H1 (cell line): Measurements from ENCODE around the gene NUP205. TPM values are rescaled to one million over a fixed set of nuclear protein-coding genes. Genes with fewer than 3 reads are reported as not detected.

Source experiments
- CTCF ChIA-PET: fragments of 300-600 bp; sonication (Branson Sonifier 250); formaldehyde crosslinking; loops from one replicate; lab custom pipeline; 2021; ENCODE audit not compliant: partially characterized antibody; lab: Charles Lee
- POLR2A ChIA-PET: fragments of 300-600 bp; sonication (Branson Sonifier 250); formaldehyde crosslinking; loops from one replicate; lab custom pipeline; 2021; ENCODE audit warnings: inconsistent platforms; ENCODE audit not compliant: partially characterized antibody; lab: Charles Lee
- DNase-seq, 2 experiments: peaks; one replicate each; pipeline versions ENCODE4 v3.0.0 to v3.0.0-alpha.2; 2010 to 2022; ENCODE audit warnings: low spot score in 2 of 2, low read depth in 1 of 2, mixed read lengths in 1 of 2
- FAIRE-seq: peaks from 2 replicates; lab custom pipeline; 2011; peaks lifted over from hg19 to GRCh38; lab: Jason Lieb, UNC
- H2AFZ ChIP-seq: 2 replicates; pipeline ENCODE4 v1.8.1; 2012; ENCODE audit warnings: low read length, inconsistent platforms
- H2AK5ac ChIP-seq: 2 replicates; pipeline ENCODE4 v1.6.1; 2013; ENCODE audit warnings: low read depth, low read length
- H2BK120ac ChIP-seq: replicated peaks from 2 replicates; pipeline ENCODE3; 2013; ENCODE audit warnings: low read depth, low read length, inconsistent platforms
- H2BK12ac ChIP-seq: 2 replicates; pipeline ENCODE4 v1.6.1; 2013; ENCODE audit warnings: low read depth, low read length
- H2BK15ac ChIP-seq: 2 replicates; pipeline ENCODE4 v1.6.1; 2013; ENCODE audit warnings: low read length
- H2BK20ac ChIP-seq: 2 replicates; pipeline ENCODE4 v1.6.1; 2013; ENCODE audit warnings: low read length
- H2BK5ac ChIP-seq: 2 replicates; pipeline ENCODE4 v1.6.1; 2013; ENCODE audit warnings: low read depth, low read length
- H3K14ac ChIP-seq: 2 replicates; pipeline ENCODE4 v1.6.1; 2013; ENCODE audit warnings: inconsistent platforms; ENCODE audit not compliant: insufficient read length
- H3K18ac ChIP-seq: 2 replicates; pipeline ENCODE4 v1.6.1; 2013; ENCODE audit warnings: low read length; ENCODE audit errors: extremely low read depth
- H3K23ac ChIP-seq: 2 replicates; pipeline ENCODE4 v1.6.1; 2013; ENCODE audit warnings: inconsistent platforms; ENCODE audit not compliant: insufficient read length
- H3K23me2 ChIP-seq: 2 replicates; pipeline ENCODE4 v1.6.1; 2013; ENCODE audit warnings: low read depth, low read length
- H3K27ac ChIP-seq: 2 replicates; pipeline ENCODE4 v1.6.1; 2011; ENCODE audit warnings: low read depth, low read length, inconsistent platforms
- H3K27me3 ChIP-seq, 4 experiments: replicated peaks in 1 of 4; 1 replicate in 1 of 4; 2 replicates in 3 of 4; pipeline versions ENCODE4 v1.6.1 to v1.8.1; 2011 to 2013; ENCODE audit warnings: low read length in 3 of 4, mild to moderate bottlenecking in 3 of 4, inconsistent platforms in 2 of 4, mixed read lengths in 2 of 4, moderate library complexity in 1 of 4; ENCODE audit not compliant: control insufficient read depth in 3 of 4, insufficient read depth in 3 of 4; ENCODE audit errors: extremely low read depth in 1 of 4
- H3K36me3 ChIP-seq, 4 experiments: 2 replicates each; pipeline versions ENCODE4 v1.6.1 to v1.8.1; 2011 to 2013; ENCODE audit warnings: mild to moderate bottlenecking in 4 of 4, low read length in 3 of 4, moderate library complexity in 2 of 4, control low read depth in 1 of 4, inconsistent platforms in 1 of 4; ENCODE audit not compliant: insufficient read depth in 4 of 4, control insufficient read depth in 2 of 4
- H3K4ac ChIP-seq: replicated peaks from 2 replicates; pipeline ENCODE3; 2013; ENCODE audit warnings: low read length, low read depth, mixed read lengths, inconsistent platforms; ENCODE audit not compliant: insufficient read length
- H3K4me1 ChIP-seq, 4 experiments: replicated peaks in 1 of 4; 1 replicate in 1 of 4; 2 replicates in 3 of 4; pipeline versions ENCODE4 v1.6.1 to v1.8.1; 2011 to 2013; ENCODE audit warnings: low read length in 3 of 4, inconsistent platforms in 2 of 4, mixed read lengths in 1 of 4; ENCODE audit not compliant: insufficient read depth in 4 of 4, control insufficient read depth in 3 of 4
- H3K4me2 ChIP-seq, 2 experiments: 2 replicates each; pipeline versions ENCODE4 v1.6.1 to v1.8.1; 2011 to 2013; ENCODE audit warnings: low read depth in 2 of 2, low read length in 2 of 2, control low read depth in 1 of 2, inconsistent platforms in 1 of 2, mild to moderate bottlenecking in 1 of 2; ENCODE audit not compliant: insufficient read depth in 1 of 2
- H3K4me3 ChIP-seq, 4 experiments: fragments of 200-600, 300-600 bp in 1 of 4; sonication (generic), shearing (Covaris generic), sonication (Bioruptor Twin) in 1 of 4; 2 replicates each; pipeline versions ENCODE4 v1.5.1 to v1.8.1; 2011 to 2016; ENCODE audit warnings: low read length in 4 of 4, low read depth in 3 of 4, control low read depth in 2 of 4, inconsistent platforms in 2 of 4, mild to moderate bottlenecking in 2 of 4, mixed read lengths in 1 of 4, moderate library complexity in 1 of 4; ENCODE audit not compliant: insufficient read depth in 2 of 4; ENCODE audit errors: extremely low read depth in 1 of 4
- H3K56ac ChIP-seq: replicated peaks from 2 replicates; pipeline ENCODE3; 2013; ENCODE audit warnings: low read depth, mild to moderate bottlenecking, mixed read lengths, low read length, inconsistent platforms; ENCODE audit not compliant: insufficient read length
- H3K79me1 ChIP-seq: 2 replicates; pipeline ENCODE4 v1.6.1; 2013; ENCODE audit warnings: low read depth, low read length, control low read depth
- H3K79me2 ChIP-seq, 2 experiments: 2 replicates each; pipeline versions ENCODE4 v1.6.1 to v1.8.1; 2012 to 2013; ENCODE audit warnings: low read length in 2 of 2, mild to moderate bottlenecking in 2 of 2, inconsistent platforms in 1 of 2; ENCODE audit not compliant: insufficient read depth in 2 of 2, control insufficient read depth in 1 of 2
- H3K9ac ChIP-seq, 4 experiments: replicated peaks in 1 of 4; 1 replicate in 1 of 4; 2 replicates in 3 of 4; pipeline versions ENCODE4 v1.6.1 to v1.8.1; 2011 to 2013; ENCODE audit warnings: low read depth in 3 of 4, low read length in 3 of 4, control low read depth in 2 of 4, mild to moderate bottlenecking in 2 of 4, moderate library complexity in 2 of 4, inconsistent platforms in 1 of 4; ENCODE audit errors: extremely low read depth in 1 of 4
- H3K9me3 ChIP-seq, 2 experiments: 2 replicates each; pipeline versions ENCODE4 v1.6.1 to v1.8.1; 2012 to 2013; ENCODE audit warnings: mild to moderate bottlenecking in 2 of 2, moderate library complexity in 2 of 2, control low read depth in 1 of 2, inconsistent platforms in 1 of 2, low read depth in 1 of 2, low read length in 1 of 2, mixed read lengths in 1 of 2; ENCODE audit not compliant: insufficient read depth in 2 of 2
- H4K20me1 ChIP-seq, 2 experiments: replicated peaks in 1 of 2; 2 replicates each; pipeline versions ENCODE3 to v1.8.1; 2011 to 2013; ENCODE audit warnings: inconsistent platforms in 2 of 2, low read length in 2 of 2, mild to moderate bottlenecking in 1 of 2; ENCODE audit not compliant: insufficient read depth in 2 of 2, control insufficient read depth in 1 of 2
- H4K5ac ChIP-seq: 2 replicates; pipeline ENCODE4 v1.6.1; 2013; ENCODE audit warnings: low read length, low read depth, mixed read lengths, inconsistent platforms; ENCODE audit not compliant: insufficient read length
- H4K8ac ChIP-seq: 2 replicates; pipeline ENCODE4 v1.8.0; 2013; ENCODE audit warnings: mild to moderate bottlenecking, moderate library complexity, low read length, inconsistent platforms; ENCODE audit not compliant: insufficient read depth; ENCODE audit errors: extremely low read depth
- H4K91ac ChIP-seq: replicated peaks from 2 replicates; pipeline ENCODE3; 2013; ENCODE audit warnings: low read length, mixed read lengths, inconsistent platforms; ENCODE audit not compliant: insufficient read length
- E2F6 ChIP-seq: IDR thresholded peaks from 2 replicates; pipeline ENCODE4 v1.6.1; 2012; ENCODE audit warnings: inconsistent platforms
- NANOG ChIP-seq: IDR thresholded peaks from 2 replicates; pipeline ENCODE4 v1.6.1; 2011; ENCODE audit warnings: low read length, low read depth, mild to moderate bottlenecking, inconsistent platforms; ENCODE audit not compliant: insufficient read depth, poor library complexity, severe bottlenecking
- SP1 ChIP-seq: IDR thresholded peaks from 2 replicates; pipeline ENCODE4 v1.6.1; 2011; ENCODE audit warnings: low read depth, low read length
- TAF7 ChIP-seq: optimal IDR thresholded peaks from 2 replicates; pipeline ENCODE3; 2011; ENCODE audit warnings: low read depth, mild to moderate bottlenecking, inconsistent platforms, low read length, moderate library complexity, borderline replicate concordance
- YY1 ChIP-seq: IDR thresholded peaks from 2 replicates; pipeline ENCODE4 v1.6.1; 2011; ENCODE audit warnings: low read depth, mild to moderate bottlenecking, low read length
- WGBS, 2 experiments: shearing (Covaris generic) in 1 of 2; methylation state at CpG; one replicate each; pipeline versions ENCODE4 v1.1.6 to v1.1.7; 2013 to 2015; ENCODE audit warnings: low lambda C conversion rate in 2 of 2, mixed read lengths in 2 of 2, inconsistent platforms in 1 of 2, low coverage in 1 of 2, missing lambda C conversion rate in 1 of 2; ENCODE audit not compliant: insufficient replicate concordance in 2 of 2, insufficient coverage in 1 of 2, insufficient read length in 1 of 2; ENCODE audit errors: extremely low coverage in 1 of 2, missing lambda C conversion rate in 1 of 2; 5-methylcytosine and 5-hydroxymethylcytosine counted together
- polyA plus RNA-seq, 7 experiments: library from polyadenylated mRNA; depleted of rRNA in 3 of 7; stranded (reverse) in 5 of 7; unstranded in 2 of 7; fragments of >200 nt in 5 of 7; fragments of 200-250 nt in 2 of 7; gene quantifications; 1 replicate in 5 of 7; 2 replicates in 1 of 7; 4 replicates in 1 of 7; pipeline versions ENCODE4 v1.2.1 to v1.2.3, GENCODE V29; 2011 to 2013; ENCODE audit warnings: missing spikeins in 2 of 7, mixed read lengths in 2 of 7
- total RNA-seq: library from RNA; stranded (reverse); fragmentation: NEBNext Ultra II Directional; extraction: Animal tissue kit (Norgen Biotek cat#: 25700); gene quantifications from 2 replicates; pipeline ENCODE4 v1.2.1, GENCODE V29; 2021

The NUP205 gene
- total and polyA plus RNA-seq, 2 of the 8 experiments (the other 6 are each of a cell fraction or from before 2014, with no cell fraction given), result 148 to 216 TPM

- H3K79me1 ChIP-seq, result no peaks in the 10 kb centered on the region
- H3K36me3 ChIP-seq, result no peaks in the 10 kb centered on the region
- no peak overlapping the region for H3K18ac ChIP-seq
- 0 out of 2 replicates have a peak overlapping the region, but pooled peaks have one; percentile 88 for H2BK5ac ChIP-seq
- H2BK12ac ChIP-seq, result no peak overlapping the region
- no peaks in the 10 kb centered on the region for H3K9me3 ChIP-seq
- H3K23ac ChIP-seq, result no peak overlapping the region
- peak overlapping the region; percentile 33 to 95 (median 90) for H3K4me3 ChIP-seq
- WGBS, 2 experiments, result 15% methylated on average over 17 of the region's 17 CpGs; no CpG with 5 or more reads in 1 of the 2 experiments
- H4K5ac ChIP-seq, result peak overlapping the region; percentile 38
- peak overlapping the region; percentile 36 for H3K4ac ChIP-seq
- H3K23me2 ChIP-seq, result peaks cover 2% of the 10 kb centered on the region; the same call in 1 of the 2 replicates
- DNase-seq (no peak), FAIRE-seq (no peak)
- no peak overlapping the region for H2BK120ac ChIP-seq
- H3K27ac ChIP-seq, result no peak overlapping the region
- H2AK5ac ChIP-seq, result peak overlapping the region; percentile 59; the same call in 1 of the 2 replicates
- peak; percentile 70; the same call in 1 of the 2 replicates for TF ChIP-seq E2F6
- 0 out of 2 replicates have a peak, but pooled peaks have one; percentile 59 for TF ChIP-seq YY1
- TF ChIP-seq SP1, result no peak
- TF ChIP-seq TAF7, result peak; percentile 8
- TF ChIP-seq NANOG, result no peak
- POLR2A ChIA-PET, result interaction anchor here (0.8 to 2.2 kb wide), 10 partner anchors 10 to 104 kb away, joined by 3 to 12 read pairs (median 4); no protein-coding TSS in a partner anchor
- peak overlapping the region in 2 of 4 experiments; percentile 53 to 87; a peak in 4 of 7 replicates for H3K9ac ChIP-seq
- CTCF ChIA-PET, result interaction anchor here (0.6 to 5.8 kb wide), 11 partner anchors 12 to 955 kb away, joined by 3 to 55 read pairs (median 4); no protein-coding TSS in a partner anchor
- no peak overlapping the region for H3K14ac ChIP-seq
- H3K4me1 ChIP-seq, result no peaks in the 10 kb centered on the region; a peak in 2 of 7 replicates
- no peak overlapping the region for H3K56ac ChIP-seq
- H2BK20ac ChIP-seq, result no peak overlapping the region
- H4K8ac ChIP-seq, result peak overlapping the region; percentile 97
- H3K4me2 ChIP-seq, result peak overlapping the region; percentile 70
- H4K91ac ChIP-seq, result peak overlapping the region; percentile 11
- peak overlapping the region; percentile 93; the same call in 1 of the 2 replicates for H2AFZ ChIP-seq
- peaks cover 0 to 45% of the 10 kb centered on the region in 2 experiments; a peak in 3 of 4 replicates for H3K79me2 ChIP-seq
- no peaks in the 10 kb centered on the region for H4K20me1 ChIP-seq
- H2BK15ac ChIP-seq, result no peak overlapping the region
- H3K27me3 ChIP-seq, result no peaks in the 10 kb centered on the region
Observed at GRCh38 chr7:135662123-135662372, 104.3 kb downstream of the NUP205 start.
